Umbilical cord (tissue), 2 donors: Measurements from ENCODE around the gene CISTR. TPM values are rescaled to one million over a fixed set of nuclear protein-coding genes. Genes with fewer than 3 reads are reported as not detected.
"Not testable (repeated sequence)": the region's sequence is repeated elsewhere in the genome, so short reads cannot be mapped to it uniquely, and the experiment has no call there.

ENCODE experiments used
- DNase-seq: peaks from one replicate; pipeline ENCODE4 v3.0.0-alpha.2; 2015; ENCODE audit warnings: low spot score
- total RNA-seq: library from RNA; depleted of rRNA; stranded (reverse); fragments of >200 nt; gene quantifications from one replicate; pipeline ENCODE4 v1.2.3, GENCODE V29; 2014; ENCODE audit warnings: low replicate concordance; ENCODE audit not compliant: insufficient read depth

The CISTR gene
- total RNA-seq, 1 donor from 2014 or later = not detected

DNA sequence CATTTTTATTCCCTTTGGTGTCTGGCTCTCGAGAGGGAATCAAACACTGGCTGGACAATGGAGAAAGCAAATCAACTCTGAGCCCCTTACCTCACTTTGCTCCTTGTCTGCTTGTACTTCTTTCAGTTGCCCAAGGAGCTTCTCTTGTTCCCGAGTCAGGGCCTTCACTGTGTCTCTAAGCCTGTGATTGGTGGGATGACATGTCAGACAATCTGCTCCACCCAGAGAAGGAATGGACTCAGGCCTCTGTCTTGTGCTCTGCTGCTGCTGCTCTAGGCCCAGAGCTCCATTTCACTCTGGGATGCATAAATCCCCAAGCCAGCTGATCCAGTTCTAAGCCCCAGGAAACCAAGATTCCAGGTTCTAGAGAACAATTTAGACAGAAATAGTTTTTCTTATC lies 32.1 kb downstream of the CISTR start:
- DNase-seq = no peak

DNA sequence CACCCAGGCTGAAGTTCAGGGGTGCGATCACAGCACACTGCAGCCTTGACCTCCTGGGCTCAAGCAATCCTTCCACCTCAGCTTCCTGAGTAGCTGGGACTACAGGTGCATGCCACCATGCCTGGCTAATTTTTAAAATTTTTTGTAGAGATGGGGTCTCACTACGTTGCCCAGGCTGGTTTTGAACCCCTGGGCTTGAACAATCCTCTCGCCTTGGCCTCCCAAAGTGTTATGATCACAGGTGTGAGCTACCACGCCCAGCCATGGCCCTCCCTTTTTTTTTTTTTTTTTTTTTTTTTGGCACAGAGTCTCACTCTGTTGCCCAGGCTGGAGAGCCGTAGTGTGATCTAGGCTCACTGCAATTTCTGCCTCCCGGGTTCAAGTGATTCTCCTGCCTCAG lies 33.2 kb downstream of the CISTR start:
- not testable (repeated sequence) for DNase-seq

DNA sequence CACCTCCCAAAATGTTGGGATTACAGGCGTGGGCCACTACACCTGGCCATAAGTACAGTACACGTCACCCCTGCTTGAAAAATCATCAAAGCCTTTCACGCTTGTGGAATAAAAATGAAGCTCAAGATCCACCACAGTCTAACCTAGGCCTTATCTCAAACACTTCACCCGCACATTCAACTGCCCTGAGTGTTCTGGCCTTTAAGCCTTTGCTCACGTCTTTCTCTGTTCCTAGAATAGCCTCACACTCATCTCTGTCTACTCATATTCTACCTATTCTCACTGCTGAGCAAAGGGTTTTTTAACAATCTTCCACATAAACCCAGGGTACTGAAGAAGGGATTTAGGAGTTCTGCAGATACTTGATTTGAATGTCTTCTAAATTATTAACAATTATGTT lies 34.5 kb downstream of the CISTR start:
- no peak for DNase-seq

DNA sequence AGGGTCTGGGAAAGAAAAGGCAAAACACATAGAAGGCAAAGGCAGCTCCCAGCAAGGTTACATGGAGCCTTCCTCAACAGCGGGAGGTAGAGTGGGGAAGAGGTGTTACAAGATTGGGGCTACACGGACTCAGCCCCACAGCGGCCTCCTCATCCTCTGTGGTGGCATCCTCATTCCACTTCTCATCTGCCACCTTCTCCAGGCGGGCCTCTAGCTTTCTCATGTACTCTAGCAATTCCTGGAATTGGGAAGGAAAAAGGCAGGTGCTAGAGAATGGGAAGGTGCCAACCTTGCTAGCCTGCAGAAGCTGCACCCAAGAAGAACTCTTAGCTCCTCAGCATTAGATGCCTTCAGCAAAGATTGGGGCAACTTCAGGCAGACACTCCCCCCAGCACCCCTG lies 37.8 kb downstream of the CISTR start:
- DNase-seq = no peak

DNA sequence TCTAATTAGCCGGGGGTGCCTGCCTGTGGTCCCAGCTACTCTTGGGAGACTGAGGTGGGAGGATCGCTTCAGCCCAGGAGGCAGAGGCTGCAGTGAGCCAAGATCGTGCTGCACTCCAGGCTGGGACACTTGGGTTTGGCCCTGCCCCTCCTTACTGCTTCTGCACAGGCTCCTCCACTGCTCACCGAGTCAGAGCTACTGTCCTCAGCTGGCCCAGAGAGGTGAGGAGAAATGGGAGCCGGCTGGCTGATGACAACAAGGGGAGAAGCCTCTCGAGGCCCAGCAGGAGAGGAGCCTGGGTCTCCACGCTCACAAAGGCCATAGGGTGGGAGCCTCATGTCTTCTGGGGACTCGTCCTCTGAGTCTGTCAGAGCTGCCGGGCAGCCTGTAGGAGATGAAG lies 38.3 kb downstream of the CISTR start:
- DNase-seq = no peak

DNA sequence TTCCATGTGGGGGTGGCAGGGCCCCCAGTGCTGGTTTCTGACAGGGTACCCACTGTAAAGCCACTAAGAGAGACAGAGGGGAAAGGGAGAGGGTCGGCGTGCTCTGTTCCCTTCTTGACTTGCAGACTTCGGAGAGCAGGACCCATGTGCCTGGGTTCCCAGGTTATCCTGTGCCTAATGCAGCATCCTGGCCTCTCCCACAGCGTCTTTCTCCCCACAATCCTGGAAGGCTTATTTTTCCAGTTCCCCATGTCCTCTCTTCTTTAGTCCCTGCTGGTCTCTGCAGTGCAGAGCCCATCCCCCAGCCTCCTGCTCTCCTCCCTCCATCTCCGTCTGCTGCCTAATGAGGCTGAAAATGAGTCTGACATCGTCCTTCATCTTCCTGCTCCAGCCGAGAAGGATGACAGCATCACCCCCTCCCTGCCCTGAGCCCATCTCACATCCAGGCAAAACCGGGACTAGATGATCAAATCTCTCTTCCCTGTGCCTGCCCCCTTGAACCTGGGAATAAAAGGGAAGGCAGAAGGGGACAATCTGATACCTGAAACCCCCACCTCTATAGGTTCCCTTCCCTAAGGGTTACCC lies 39.6 kb downstream of the CISTR start:
- no peak for DNase-seq

DNA sequence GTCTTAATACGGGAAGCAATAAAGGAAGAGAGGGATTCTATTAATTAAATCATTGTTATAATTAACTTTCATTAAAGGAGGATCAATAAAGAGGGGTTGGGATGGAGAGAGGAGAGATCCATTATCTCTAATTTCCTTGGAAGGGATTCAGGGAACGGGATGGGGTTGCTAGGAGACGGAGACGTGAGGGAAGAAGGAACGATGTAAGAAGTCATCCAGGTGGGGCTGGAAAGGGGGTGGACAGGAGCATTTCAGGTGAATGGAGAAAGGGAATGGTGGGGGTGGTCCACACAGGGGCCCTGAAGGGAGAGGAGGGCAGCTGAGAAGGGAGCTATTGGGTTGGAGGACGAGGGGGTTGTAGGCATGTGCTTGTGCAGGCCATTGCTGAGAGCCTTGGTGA lies 41.7 kb downstream of the CISTR start:
- DNase-seq = no peak

DNA sequence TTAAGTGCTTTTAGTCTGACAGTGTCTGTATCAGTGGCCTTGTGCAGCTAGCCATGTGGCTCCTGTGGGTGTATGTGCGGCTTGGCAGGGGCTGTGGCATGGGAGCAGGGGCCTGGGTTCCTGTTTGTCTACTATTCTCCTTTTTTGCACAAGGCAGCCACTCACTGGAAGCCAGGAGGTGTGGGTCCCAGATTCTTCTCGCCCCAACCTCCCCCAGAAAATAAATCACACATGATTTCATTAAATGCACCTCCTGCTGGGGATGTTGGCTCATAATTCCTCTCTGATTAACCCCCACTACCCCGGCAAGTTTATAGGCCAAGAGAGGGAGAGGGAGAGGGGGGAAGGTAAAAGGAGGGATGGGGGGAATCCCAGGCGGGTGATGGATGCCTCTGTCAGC lies 42.1 kb downstream of the CISTR start:
- DNase-seq = no peak

DNA sequence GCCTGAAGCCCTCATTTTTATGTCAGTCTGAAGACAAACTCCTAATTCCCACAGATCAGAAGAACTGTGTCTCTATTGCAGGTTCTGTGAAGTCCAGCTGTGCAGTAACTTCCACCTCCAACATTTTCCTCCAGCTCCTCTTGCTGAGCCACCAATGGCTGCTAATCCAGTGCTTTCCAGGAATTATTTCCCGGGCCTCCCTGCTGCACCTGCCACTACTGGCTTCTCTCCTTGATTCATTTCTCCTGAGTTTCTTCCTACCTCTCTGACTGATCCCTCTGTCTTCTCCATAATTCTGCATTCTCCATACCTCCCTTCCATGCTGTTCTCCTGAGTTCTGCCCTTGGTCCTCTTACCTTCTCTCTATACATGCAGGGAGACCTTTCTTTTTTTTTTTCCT lies 45.7 kb downstream of the CISTR start:
- DNase-seq = no peak

DNA sequence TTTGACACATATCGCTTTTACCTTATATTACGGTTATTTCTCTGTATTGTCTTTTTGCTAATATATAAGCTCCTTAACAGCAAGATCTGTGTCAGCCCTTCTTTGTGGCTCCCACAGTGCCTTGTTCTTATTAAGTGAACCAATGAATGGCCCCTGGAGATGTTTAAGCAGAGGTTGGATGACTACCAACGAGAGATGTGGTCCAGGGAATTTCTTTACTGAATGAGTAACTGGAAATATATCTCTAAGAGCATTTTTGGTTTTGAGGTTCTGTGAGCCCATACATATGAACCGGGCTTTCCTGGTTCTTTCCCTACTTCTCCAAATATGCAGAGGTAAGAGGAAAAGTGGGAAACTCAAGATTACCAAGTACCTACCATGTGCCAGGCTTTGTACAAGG lies 48.0 kb downstream of the CISTR start:
- no peak for DNase-seq

DNA sequence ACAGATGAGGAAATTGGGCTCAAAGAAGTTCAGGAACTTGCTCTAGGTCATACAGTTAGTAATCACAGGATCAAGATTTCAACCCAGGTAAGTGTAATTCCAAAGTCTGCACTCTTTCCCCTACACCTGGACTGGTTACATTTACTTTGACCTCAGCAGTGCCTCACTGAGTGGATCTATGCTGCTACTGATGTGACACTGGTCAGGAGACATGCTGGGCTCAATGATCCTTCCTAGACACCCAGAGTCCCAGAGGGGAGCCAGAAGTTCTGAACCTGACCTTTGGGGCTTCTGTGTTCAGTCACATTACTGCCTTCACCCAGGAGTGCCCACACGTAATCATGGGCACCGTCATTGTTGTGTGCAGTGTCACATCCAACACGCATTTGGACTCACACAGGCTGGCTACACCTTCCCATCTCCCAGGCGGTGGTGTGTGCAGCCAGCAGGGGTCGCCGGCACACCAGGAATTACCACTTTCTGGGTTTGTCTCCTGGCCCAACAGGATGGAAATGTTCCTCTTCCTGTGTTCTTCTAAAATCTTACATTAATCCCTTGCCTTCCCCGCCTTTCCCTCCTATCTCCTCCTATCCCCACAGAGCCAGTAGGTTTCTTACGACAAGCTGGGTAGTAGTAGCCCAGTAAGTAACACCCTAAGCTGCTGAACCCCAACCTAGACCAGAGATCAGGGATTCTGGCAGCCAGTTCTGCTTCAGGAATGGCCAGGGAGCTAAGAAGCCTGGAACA lies 50.1 kb downstream of the CISTR start:
- peak; percentile 81 for DNase-seq

DNA sequence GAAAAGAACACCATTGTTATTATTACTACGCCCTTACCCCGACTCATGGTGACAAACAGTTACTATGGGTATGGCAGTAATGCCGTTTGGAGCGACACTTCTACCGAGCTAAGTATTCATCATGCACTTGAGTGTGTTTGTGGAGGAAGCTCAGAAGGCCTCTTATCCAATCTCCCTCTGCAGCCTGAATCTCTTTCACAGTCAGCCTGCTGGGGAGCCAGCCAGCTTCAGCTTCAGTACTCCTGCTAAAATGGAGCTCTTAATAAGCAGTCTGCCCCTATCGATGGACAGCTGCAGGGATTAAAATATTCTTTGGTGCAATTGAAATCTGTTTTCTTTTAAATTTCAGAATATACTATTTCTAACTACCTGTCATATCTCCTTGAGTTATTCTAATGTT lies 51.2 kb downstream of the CISTR start:
- no peak for DNase-seq

DNA sequence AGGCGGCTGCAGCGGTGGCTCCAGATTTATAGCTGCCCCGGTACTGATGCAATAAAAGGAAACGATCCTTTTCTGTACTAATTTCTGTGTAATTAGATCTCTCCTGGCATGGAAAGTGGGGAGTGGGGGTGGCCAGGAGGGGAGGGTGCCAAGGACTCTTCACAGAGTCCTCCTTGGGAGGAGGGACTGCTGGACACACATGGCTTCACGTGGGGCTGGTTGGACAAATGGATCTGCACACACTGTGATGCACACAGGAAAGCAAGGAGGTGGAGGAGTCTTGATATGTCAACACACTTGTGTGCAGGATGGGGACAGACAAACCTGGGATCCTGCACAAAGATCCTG lies 52.1 kb downstream of the CISTR start:
- DNase-seq = no peak

DNA sequence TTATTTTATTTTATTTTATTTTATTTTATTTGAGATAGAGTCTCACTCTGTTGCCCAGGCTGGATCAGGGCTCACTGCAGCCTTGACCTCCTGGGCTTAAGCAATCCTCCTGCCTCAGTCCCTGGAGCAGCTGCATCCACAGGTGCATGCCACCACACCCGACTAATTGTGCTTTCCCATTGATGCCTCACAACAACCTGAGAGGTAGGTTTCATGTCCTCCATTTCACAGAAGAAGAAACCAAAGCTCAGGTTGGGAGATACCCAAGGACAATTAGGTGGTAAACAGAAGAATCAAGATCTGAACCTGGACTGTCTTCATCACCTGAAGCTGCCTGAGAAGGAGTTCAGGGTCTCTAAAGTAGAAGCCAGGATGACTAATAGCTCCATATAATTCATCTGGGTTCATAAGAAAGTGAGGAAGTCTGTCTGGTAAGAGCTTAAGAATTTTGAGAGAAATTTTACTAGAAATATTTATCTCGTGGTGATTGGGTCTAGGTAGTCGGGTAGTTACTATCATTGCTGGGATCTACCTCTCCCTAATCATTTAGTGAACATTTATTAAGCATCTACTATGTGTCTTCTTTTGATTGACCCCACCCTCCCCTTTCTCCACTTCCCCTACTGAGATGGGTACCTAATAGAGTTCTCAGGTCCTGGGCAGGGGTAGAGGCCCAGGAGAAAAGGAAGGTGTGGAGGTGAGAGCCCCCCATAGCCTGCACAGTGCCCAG lies 52.7 kb downstream of the CISTR start:
- DNase-seq = no peak

DNA sequence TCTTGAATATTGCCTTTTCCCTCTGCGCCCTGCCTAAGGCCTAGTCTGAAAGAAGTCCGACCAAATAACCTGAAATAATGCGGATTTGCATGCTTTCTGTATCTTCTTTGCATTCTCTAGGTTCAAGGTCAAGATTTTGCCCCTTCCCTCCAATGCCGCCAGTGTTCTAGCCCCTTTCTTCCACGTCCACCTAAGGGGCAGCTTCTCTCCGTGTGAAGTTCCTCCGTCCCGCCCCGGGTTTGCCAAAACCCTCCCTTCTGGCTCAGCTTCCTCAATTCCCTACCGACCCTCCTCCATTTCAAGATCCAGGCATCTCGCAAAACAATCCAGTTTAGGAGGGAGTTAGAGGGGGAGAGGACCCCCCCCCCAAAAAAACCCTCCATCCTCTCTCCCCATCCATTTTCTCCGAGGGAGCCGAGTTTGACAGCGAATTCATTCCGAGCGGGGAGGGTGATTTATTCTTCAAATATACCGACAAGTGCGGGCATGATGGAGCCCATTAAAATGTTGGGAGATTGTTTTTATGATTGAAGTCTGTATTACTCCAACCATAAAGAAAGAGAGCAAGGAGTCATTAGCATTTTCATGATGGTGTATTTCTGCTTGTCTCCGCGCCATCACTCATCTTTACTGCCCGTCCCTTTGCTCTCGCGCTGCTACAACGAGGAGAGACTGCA lies 55.0 kb downstream of the CISTR start:
- no peak for DNase-seq

Other genes starting within 250 kb of the CISTR start
- gene NPFF, start 244.5 kb downstream of the CISTR start, total RNA-seq = not detected
- 15.4 TPM for gene ATF7, start 125.6 kb downstream of the CISTR start, total RNA-seq
- 89.1 TPM for gene ATP5MC2, start 75.9 kb downstream of the CISTR start, total RNA-seq
- 93.4 TPM for gene CALCOCO1, start 24.5 kb downstream of the CISTR start, total RNA-seq
- gene HOXC13, start 186.9 kb upstream of the CISTR start, total RNA-seq = 1.2 TPM
- not detected for gene HOXC12, start 202.9 kb upstream of the CISTR start, total RNA-seq
- gene HOXC11, start 221.1 kb upstream of the CISTR start, total RNA-seq = 7.7 TPM
- 12.5 TPM for gene HOTAIR, start 223.0 kb upstream of the CISTR start, total RNA-seq
- gene HOXC10, start 233.2 kb upstream of the CISTR start, total RNA-seq = 3.4 TPM
- 10.4 TPM for gene HOXC9, start 248.2 kb upstream of the CISTR start, total RNA-seq